ENCODE data around the gene TJP2. TPM values are rescaled to one million over a fixed set of nuclear protein-coding genes. Genes with fewer than 3 reads are reported as not detected.

TJP2 gene
- total RNA-seq, 2 donors from 2014 or later = 207 to 226 TPM

DNA sequence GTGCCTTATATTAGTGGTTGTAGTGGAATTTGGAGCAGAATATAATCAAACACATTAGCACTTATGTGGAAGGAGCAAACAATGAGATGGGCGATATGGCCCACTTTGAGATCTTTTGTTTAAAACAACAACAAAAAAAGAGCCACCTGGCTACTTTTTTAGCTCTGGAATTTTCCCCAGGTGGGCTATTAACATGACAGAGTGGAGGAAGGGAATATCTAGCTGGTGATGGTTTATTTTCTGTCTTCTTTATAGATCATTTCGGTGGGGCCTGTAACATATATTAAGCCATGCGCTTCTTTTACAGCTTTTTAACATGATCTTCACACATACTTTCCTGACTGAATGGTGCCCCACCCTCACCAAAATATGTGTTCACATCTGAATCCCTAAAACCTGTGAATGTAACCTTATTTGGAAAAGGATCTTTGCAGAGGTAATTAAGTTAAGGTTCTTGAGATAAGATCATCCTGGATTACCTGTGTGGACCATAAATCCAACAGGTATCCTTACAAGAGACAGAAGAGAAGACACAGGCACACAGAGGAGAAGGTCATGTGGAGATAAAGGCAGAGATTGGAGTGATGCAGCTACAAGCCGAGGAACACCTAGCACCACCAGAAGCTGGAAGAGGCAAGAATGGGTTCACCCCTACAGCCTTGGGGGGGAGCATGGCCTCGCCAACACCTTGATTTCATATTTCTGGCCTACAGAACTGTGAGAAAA, 134.3 kb downstream of the TJP2 start:
- TF ChIP-seq, protein P1, sequence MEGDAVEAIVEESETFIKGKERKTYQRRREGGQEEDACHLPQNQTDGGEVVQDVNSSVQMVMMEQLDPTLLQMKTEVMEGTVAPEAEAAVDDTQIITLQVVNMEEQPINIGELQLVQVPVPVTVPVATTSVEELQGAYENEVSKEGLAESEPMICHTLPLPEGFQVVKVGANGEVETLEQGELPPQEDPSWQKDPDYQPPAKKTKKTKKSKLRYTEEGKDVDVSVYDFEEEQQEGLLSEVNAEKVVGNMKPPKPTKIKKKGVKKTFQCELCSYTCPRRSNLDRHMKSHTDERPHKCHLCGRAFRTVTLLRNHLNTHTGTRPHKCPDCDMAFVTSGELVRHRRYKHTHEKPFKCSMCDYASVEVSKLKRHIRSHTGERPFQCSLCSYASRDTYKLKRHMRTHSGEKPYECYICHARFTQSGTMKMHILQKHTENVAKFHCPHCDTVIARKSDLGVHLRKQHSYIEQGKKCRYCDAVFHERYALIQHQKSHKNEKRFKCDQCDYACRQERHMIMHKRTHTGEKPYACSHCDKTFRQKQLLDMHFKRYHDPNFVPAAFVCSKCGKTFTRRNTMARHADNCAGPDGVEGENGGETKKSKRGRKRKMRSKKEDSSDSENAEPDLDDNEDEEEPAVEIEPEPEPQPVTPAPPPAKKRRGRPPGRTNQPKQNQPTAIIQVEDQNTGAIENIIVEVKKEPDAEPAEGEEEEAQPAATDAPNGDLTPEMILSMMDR (IDR thresholded peaks at IDR 0.05) = no peak
- Histone ChIP-seq H3K4me3 (no peak overlapping the region), H3K36me3 (no peaks in the 10 kb centered on the region), H3K27me3 (replicated peaks; ENCODE audit: insufficient read depth) (no peaks in the 10 kb centered on the region), H3K9me3 (no peaks in the 10 kb centered on the region), H3K4me1 (ENCODE audit: control insufficient read depth in 1 of 2, low read depth in 2 of 2) (peaks cover 0 to 10% of the 10 kb centered on the region in 2 donors), H3K27ac (no peak overlapping the region)
- no peak for DNase-seq (ENCODE audit: low spot score)
- no peak for ATAC-seq (ENCODE audit: insufficient number of reproducible peaks, low FRiP score, low read depth)

- Histone ChIP-seq H3K27me3 (replicated peaks; ENCODE audit: insufficient read depth) (no peaks in the 10 kb centered on the region), H3K4me3 (no peak overlapping the region), H3K36me3 (no peaks in the 10 kb centered on the region), H3K27ac (no peak overlapping the region), H3K4me1 (ENCODE audit: control insufficient read depth in 1 of 2, low read depth in 2 of 2) (no peaks in the 10 kb centered on the region), H3K9me3 (no peaks in the 10 kb centered on the region)
- TF ChIP-seq, protein P1 (IDR thresholded peaks at IDR 0.05) = no peak
- DNase-seq (ENCODE audit: low spot score) (no peak), ATAC-seq (ENCODE audit: insufficient number of reproducible peaks, low FRiP score, low read depth) (no peak)
Observed at GRCh38 chr9:69313175-69313574, 139.1 kb downstream of the TJP2 start.

DNA sequence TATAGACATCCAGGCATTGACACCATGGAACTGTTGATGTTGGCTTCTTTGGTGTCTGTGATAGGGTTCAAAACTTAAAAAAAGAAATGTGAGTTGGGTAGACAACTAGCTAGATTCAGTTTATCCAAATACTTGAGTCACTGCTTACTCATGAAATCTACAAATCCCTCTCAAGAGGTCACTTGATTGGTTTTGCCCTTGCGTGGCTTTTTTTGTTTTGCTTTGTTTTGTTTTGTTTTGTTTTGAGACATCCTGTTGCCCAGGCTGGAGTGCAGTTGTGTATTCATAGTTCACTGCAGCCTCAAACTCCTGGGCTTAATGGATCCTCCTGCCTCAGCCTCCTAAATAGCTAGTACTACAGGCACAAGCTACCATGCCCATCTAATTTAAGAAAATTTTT, 140.5 kb downstream of the TJP2 start:
- no peak for DNase-seq (ENCODE audit: low spot score)
- Histone ChIP-seq H3K4me3 (no peak overlapping the region), H3K9me3 (no peaks in the 10 kb centered on the region), H3K27ac (no peak overlapping the region), H3K27me3 (replicated peaks; ENCODE audit: insufficient read depth) (no peaks in the 10 kb centered on the region), H3K36me3 (no peaks in the 10 kb centered on the region), H3K4me1 (ENCODE audit: control insufficient read depth in 1 of 2, low read depth in 2 of 2) (no peaks in the 10 kb centered on the region)
- ATAC-seq (ENCODE audit: insufficient number of reproducible peaks, low FRiP score, low read depth) = no peak
- TF ChIP-seq, protein P1 (IDR thresholded peaks at IDR 0.05) = no peak

DNA sequence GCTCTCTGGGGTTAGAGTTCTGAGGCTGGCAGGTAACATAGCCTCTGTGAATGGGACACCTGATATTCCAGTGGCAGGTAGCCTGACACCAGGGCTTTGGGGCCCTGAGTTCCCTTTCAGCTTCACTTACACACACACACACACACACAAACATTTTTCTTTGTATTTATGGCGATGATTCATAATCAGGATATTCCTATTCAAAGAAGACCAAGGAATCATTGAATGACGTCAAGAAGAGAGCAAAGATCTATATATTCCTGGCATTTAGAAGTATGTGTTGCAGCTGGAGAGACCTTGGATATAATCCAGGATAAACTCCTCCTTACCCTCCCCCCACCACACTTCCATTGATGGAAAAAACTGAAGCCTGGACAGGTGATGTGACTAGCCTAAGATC, 143.0 kb downstream of the TJP2 start:
- Histone ChIP-seq H3K4me1 (ENCODE audit: control insufficient read depth in 1 of 2, low read depth in 2 of 2) (no peaks in the 10 kb centered on the region), H3K9me3 (no peaks in the 10 kb centered on the region), H3K27me3 (replicated peaks; ENCODE audit: insufficient read depth) (no peaks in the 10 kb centered on the region), H3K4me3 (no peak overlapping the region), H3K36me3 (no peaks in the 10 kb centered on the region), H3K27ac (no peak overlapping the region)
- ATAC-seq (ENCODE audit: insufficient number of reproducible peaks, low FRiP score, low read depth) (no peak), DNase-seq (ENCODE audit: low spot score) (no peak)
- TF ChIP-seq, protein P1 (IDR thresholded peaks at IDR 0.05) = no peak

- no peak overlapping the region for H3K4me3 ChIP-seq
- no peak overlapping the region for H3K27ac ChIP-seq
- no peaks in the 10 kb centered on the region for H3K4me1 ChIP-seq (ENCODE audit: control insufficient read depth in 1 of 2, low read depth in 2 of 2)
- no peaks in the 10 kb centered on the region for H3K27me3 ChIP-seq (replicated peaks; ENCODE audit: insufficient read depth)
- H3K9me3 ChIP-seq = no peaks in the 10 kb centered on the region
- ATAC-seq (ENCODE audit: insufficient number of reproducible peaks, low FRiP score, low read depth) (no peak), DNase-seq (ENCODE audit: low spot score) (no peak)
- TF ChIP-seq, protein P1 (IDR thresholded peaks at IDR 0.05) = no peak
- no peaks in the 10 kb centered on the region for H3K36me3 ChIP-seq
Observed at GRCh38 chr9:69317894-69318293, 143.8 kb downstream of the TJP2 start.
